Chondrocyte (in vitro differentiated cells): ENCODE data around the gene APBA1. TPM values are rescaled to one million over a fixed set of nuclear protein-coding genes. Genes with fewer than 3 reads are reported as not detected.

Experiments
- DNase-seq: peaks from one replicate; pipeline ENCODE4 v3.0.0; 2021; ENCODE audit warnings: mixed read lengths, low spot score
- H3K27ac Mint-ChIP-seq: one replicate; pipeline ENCODE4 v1.8.0; 2021; ENCODE audit warnings: mild to moderate bottlenecking, moderate library complexity, mixed read lengths; ENCODE audit not compliant: unreplicated experiment
- H3K27me3 Mint-ChIP-seq: 2 replicates; pipeline ENCODE4 v1.8.0; 2021; ENCODE audit warnings: low read depth, mixed read lengths
- H3K36me3 Mint-ChIP-seq: 2 replicates; pipeline ENCODE4 v1.8.0; 2021; ENCODE audit warnings: low read depth, mixed read lengths
- H3K4me1 Mint-ChIP-seq: 2 replicates; pipeline ENCODE4 v1.8.0; 2021; ENCODE audit warnings: low read depth, mild to moderate bottlenecking, mixed read lengths
- H3K4me3 Mint-ChIP-seq: one replicate; pipeline ENCODE4 v1.8.0; 2021; ENCODE audit warnings: mild to moderate bottlenecking, moderate library complexity, mixed read lengths; ENCODE audit not compliant: unreplicated experiment
- H3K9me3 Mint-ChIP-seq: 2 replicates; pipeline ENCODE4 v1.8.0; 2021; ENCODE audit warnings: low read depth, mixed read lengths
- CTCF ChIP-seq: fragments of 200-600 bp; sonication (generic); IDR thresholded peaks from 2 replicates; pipeline ENCODE4 v1.5.0; 2021; ENCODE audit warnings: antibody characterized with exemption, mild to moderate bottlenecking, moderate library complexity
- total RNA-seq: library from RNA; stranded (reverse); gene quantifications from 3 replicates; pipeline ENCODE4 v1.2.1, GENCODE V29; 2021

The APBA1 gene
- total RNA-seq, 1 donor from 2014 or later = 12.3 TPM

- Mint-ChIP-seq H3K27ac (no peak overlapping the region), H3K27me3 (no peaks in the 10 kb centered on the region), H3K9me3 (peaks cover 5% of the 10 kb centered on the region), H3K4me3 (no peak overlapping the region), H3K4me1 (peaks cover 6% of the 10 kb centered on the region), H3K36me3 (peaks cover 8% of the 10 kb centered on the region)
- DNase-seq = no peak
- no peak for TF ChIP-seq CTCF
These were observed 209.8 kb downstream of the APBA1 start for GRCh38 chr9:69462394-69462793.

- Mint-ChIP-seq H3K36me3 (peaks cover 6% of the 10 kb centered on the region), H3K27ac (no peak overlapping the region), H3K27me3 (no peaks in the 10 kb centered on the region), H3K9me3 (peaks cover 5% of the 10 kb centered on the region), H3K4me3 (no peak overlapping the region), H3K4me1 (peaks cover 3% of the 10 kb centered on the region)
- DNase-seq = no peak
- TF ChIP-seq CTCF = no peak
These were observed 210.9 kb downstream of the APBA1 start for GRCh38 chr9:69461103-69461887.

- Mint-ChIP-seq H3K4me3 (no peak overlapping the region), H3K4me1 (no peaks in the 10 kb centered on the region), H3K9me3 (peaks cover 5% of the 10 kb centered on the region), H3K27me3 (no peaks in the 10 kb centered on the region), H3K27ac (no peak overlapping the region), H3K36me3 (peaks cover 6% of the 10 kb centered on the region)
- DNase-seq = no peak
- TF ChIP-seq CTCF = no peak
These were observed 212.2 kb downstream of the APBA1 start for GRCh38 chr9:69460012-69460411.

- Mint-ChIP-seq H3K36me3 (peaks cover 10% of the 10 kb centered on the region), H3K27me3 (no peaks in the 10 kb centered on the region), H3K4me1 (no peaks in the 10 kb centered on the region), H3K27ac (no peak overlapping the region), H3K4me3 (no peak overlapping the region), H3K9me3 (peaks cover 5% of the 10 kb centered on the region)
- TF ChIP-seq CTCF = no peak
- no peak for DNase-seq
These were observed 214.0 kb downstream of the APBA1 start for GRCh38 chr9:69458176-69458575.

- Mint-ChIP-seq H3K4me3 (no peak overlapping the region), H3K27ac (no peak overlapping the region), H3K9me3 (peaks cover 7% of the 10 kb centered on the region), H3K4me1 (no peaks in the 10 kb centered on the region), H3K36me3 (peaks cover 13% of the 10 kb centered on the region), H3K27me3 (no peaks in the 10 kb centered on the region)
- TF ChIP-seq CTCF = no peak
- DNase-seq = no peak
These were observed 216.0 kb downstream of the APBA1 start for GRCh38 chr9:69456201-69456600.
